ENCODE data around the gene TIFAB. TPM values are rescaled to one million over a fixed set of nuclear protein-coding genes. Genes with fewer than 3 reads are reported as not detected.
A peak's percentile ranks its signal among the peaks of the same experiment; 100 is the strongest.

TIFAB gene
- total RNA-seq, 6 donors from 2014 or later, result 0.23 to 0.24 TPM; not detected in 4

- TF ChIP-seq POLR2A (IDR thresholded peaks at IDR 0.05) (no peak), POLR2AphosphoS5 (IDR thresholded peaks at IDR 0.05) (no peak), EP300 (IDR thresholded peaks at IDR 0.05) (no peak)
- TF ChIP-seq, protein P1, sequence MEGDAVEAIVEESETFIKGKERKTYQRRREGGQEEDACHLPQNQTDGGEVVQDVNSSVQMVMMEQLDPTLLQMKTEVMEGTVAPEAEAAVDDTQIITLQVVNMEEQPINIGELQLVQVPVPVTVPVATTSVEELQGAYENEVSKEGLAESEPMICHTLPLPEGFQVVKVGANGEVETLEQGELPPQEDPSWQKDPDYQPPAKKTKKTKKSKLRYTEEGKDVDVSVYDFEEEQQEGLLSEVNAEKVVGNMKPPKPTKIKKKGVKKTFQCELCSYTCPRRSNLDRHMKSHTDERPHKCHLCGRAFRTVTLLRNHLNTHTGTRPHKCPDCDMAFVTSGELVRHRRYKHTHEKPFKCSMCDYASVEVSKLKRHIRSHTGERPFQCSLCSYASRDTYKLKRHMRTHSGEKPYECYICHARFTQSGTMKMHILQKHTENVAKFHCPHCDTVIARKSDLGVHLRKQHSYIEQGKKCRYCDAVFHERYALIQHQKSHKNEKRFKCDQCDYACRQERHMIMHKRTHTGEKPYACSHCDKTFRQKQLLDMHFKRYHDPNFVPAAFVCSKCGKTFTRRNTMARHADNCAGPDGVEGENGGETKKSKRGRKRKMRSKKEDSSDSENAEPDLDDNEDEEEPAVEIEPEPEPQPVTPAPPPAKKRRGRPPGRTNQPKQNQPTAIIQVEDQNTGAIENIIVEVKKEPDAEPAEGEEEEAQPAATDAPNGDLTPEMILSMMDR (IDR thresholded peaks at IDR 0.05), result no peak
- no peak overlapping the region for H3K27ac ChIP-seq
- WGBS, 2 donors, result 82 to 94% methylated on average over 2 of the region's 2 CpGs
- no peak for ATAC-seq (ENCODE audit: low FRiP score in 2 of 2)
- H3K27me3 ChIP-seq, result no peaks in the 10 kb centered on the region
- no peak overlapping the region for H3K4me3 ChIP-seq
- peaks cover 0 to 3% (median 0%) of the 10 kb centered on the region in 4 donors for H3K4me1 ChIP-seq
- DNase-seq, result no peak
- H3K9me3 ChIP-seq, result no peaks in the 10 kb centered on the region
- no peaks in the 10 kb centered on the region for H3K36me3 ChIP-seq
Observed at GRCh38 chr5:135405082-135405481, 47.1 kb downstream of the TIFAB start.

- H3K36me3 ChIP-seq, result no peaks in the 10 kb centered on the region
- TF ChIP-seq POLR2A (IDR thresholded peaks at IDR 0.05) (no peak), EP300 (IDR thresholded peaks at IDR 0.05) (no peak), POLR2AphosphoS5 (IDR thresholded peaks at IDR 0.05) (no peak)
- TF ChIP-seq, protein P1 (IDR thresholded peaks at IDR 0.05), result no peak
- H3K4me1 ChIP-seq, result peaks cover 10 to 24% (median 15%) of the 10 kb centered on the region in 4 donors
- H3K4me3 ChIP-seq, result no peak overlapping the region
- no peaks in the 10 kb centered on the region for H3K27me3 ChIP-seq
- no peaks in the 10 kb centered on the region for H3K9me3 ChIP-seq
- 82 to 88% methylated on average over 2 of the region's 2 CpGs for WGBS, 2 donors
- no peak for DNase-seq
- no peak for ATAC-seq (ENCODE audit: low FRiP score in 2 of 2)
- no peak overlapping the region for H3K27ac ChIP-seq
Observed at GRCh38 chr5:135402031-135402430, 50.1 kb downstream of the TIFAB start.

DNA sequence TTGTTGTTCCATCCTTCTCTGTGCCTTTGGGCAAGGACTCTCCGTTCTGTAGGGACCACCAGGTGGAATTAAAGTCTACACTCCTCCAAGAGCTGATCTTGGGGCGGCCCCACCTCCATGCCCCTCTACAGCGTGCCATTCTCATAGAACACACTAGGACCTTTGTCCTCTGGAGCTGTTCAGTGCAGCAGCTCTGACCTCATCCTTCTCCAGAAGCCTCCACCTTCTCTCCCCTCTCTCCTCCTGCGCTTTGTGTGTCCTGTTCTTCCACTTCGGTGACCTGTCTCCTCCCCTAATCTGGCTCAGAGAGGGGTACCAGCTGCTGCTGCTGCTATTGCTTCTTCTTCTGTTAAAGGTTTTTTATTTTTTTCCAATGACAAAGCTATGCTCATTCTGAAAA, 51.3 kb downstream of the TIFAB start:
- ATAC-seq (ENCODE audit: low FRiP score in 2 of 2), result no peak
- H3K36me3 ChIP-seq, result no peaks in the 10 kb centered on the region
- 64 to 73% methylated on average over 5 of the region's 5 CpGs for WGBS, 2 donors
- TF ChIP-seq POLR2AphosphoS5 (IDR thresholded peaks at IDR 0.05), result no peak
- TF ChIP-seq, protein P1 (IDR thresholded peaks at IDR 0.05), result no peak
- no peak for TF ChIP-seq POLR2A (IDR thresholded peaks at IDR 0.05)
- TF ChIP-seq EP300 (IDR thresholded peaks at IDR 0.05), result no peak
- no peaks in the 10 kb centered on the region for H3K9me3 ChIP-seq
- no peak overlapping the region for H3K4me3 ChIP-seq
- H3K27ac ChIP-seq, result no peak overlapping the region
- H3K4me1 ChIP-seq, result peaks cover 22 to 36% (median 26%) of the 10 kb centered on the region in 4 donors
- H3K27me3 ChIP-seq, result no peaks in the 10 kb centered on the region
- no peak for DNase-seq

DNA sequence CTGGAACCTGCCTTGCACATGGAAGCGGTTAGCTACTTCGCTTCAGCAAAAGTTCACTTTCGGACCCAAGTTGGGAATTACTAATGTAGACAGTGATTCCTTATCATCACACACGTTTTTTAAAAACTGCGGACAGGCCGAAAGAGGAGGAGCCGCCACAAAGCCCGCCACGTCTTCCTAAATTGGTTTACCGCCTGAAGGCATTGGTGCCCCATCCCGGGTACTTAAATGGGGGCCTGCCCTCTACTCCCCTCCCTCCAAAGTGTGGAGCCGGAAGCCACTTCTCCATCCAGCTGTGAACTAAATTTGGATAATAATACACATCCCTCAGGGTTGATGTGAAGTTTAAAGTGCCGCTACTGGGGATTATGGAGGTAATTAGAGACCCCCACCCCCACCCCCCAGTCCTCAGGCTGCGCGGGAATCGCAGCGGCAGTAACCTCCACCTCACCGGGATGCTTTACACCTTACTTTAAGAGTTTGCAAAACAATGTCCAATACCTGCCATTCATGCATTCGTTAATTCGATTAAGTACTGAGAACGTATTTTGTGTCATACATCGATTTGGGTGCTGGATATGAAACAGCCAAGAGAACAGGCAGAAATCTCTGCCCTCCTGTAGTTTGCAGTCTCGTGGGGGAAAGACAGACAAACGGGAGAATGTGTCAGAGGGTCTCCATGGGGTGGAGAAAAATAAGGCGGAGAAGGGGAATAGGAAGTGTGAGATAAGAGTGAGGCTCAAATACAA, 52.2 kb downstream of the TIFAB start:
- ATAC-seq (ENCODE audit: low FRiP score in 2 of 2), result no peak
- H3K27ac ChIP-seq, result peak overlapping the region; percentile 88 to 96 (median 89)
- H3K27me3 ChIP-seq, result no peaks in the 10 kb centered on the region
- no peaks in the 10 kb centered on the region for H3K9me3 ChIP-seq
- H3K4me3 ChIP-seq, result peak overlapping the region in 3 of 4 donors; percentile 85 to 97 (median 88)
- DNase-seq, result no peak
- H3K36me3 ChIP-seq, result no peaks in the 10 kb centered on the region
- 39 to 46% methylated on average over 22 to 25 of the region's 25 CpGs for WGBS, 2 donors
- peaks cover 30 to 45% (median 35%) of the 10 kb centered on the region in 4 donors for H3K4me1 ChIP-seq
- TF ChIP-seq POLR2A (IDR thresholded peaks at IDR 0.05) (no peak), POLR2AphosphoS5 (IDR thresholded peaks at IDR 0.05) (no peak), EP300 (IDR thresholded peaks at IDR 0.05) (no peak)
- TF ChIP-seq, protein P1 (IDR thresholded peaks at IDR 0.05), result no peak
